GOT3 (cell line): ENCODE results near the gene ABHD5.
"Not testable (repeated sequence)": the region's sequence is repeated elsewhere in the genome, so short reads cannot be mapped to it uniquely, and the experiment has no call there.

Experiments
- DNase-seq: peaks from one replicate; lab custom pipeline; 2025; ENCODE audit warnings: mixed read lengths; lab: John Stamatoyannopoulos, UW

Gene ABHD5

GRCh38 chr3:43690400-43691119, at the start of gene ABHD5:
TSS of gene ABHD5 (plus strand) at chr3:43690938. CDS start at chr3:43690993, 55 bp downstream.
- peak; percentile 79 for DNase-seq

GRCh38 chr3:43641306-43642114, 49.2 kb upstream of the ABHD5 start:
- DNase-seq, result no peak

- DNase-seq, result no peak
Observed at GRCh38 chr3:43644443-43644842, 46.3 kb upstream of the ABHD5 start.

GRCh38 chr3:43647331-43648166, 43.2 kb upstream of the ABHD5 start:
- DNase-seq, result no peak

- DNase-seq, result no peak
Observed at GRCh38 chr3:43648957-43649356, 41.8 kb upstream of the ABHD5 start.

GRCh38 chr3:43649365-43649968, 41.3 kb upstream of the ABHD5 start:
- DNase-seq, result no peak

- DNase-seq, result no peak
Observed at GRCh38 chr3:43650345-43650744, 40.4 kb upstream of the ABHD5 start.

DNA sequence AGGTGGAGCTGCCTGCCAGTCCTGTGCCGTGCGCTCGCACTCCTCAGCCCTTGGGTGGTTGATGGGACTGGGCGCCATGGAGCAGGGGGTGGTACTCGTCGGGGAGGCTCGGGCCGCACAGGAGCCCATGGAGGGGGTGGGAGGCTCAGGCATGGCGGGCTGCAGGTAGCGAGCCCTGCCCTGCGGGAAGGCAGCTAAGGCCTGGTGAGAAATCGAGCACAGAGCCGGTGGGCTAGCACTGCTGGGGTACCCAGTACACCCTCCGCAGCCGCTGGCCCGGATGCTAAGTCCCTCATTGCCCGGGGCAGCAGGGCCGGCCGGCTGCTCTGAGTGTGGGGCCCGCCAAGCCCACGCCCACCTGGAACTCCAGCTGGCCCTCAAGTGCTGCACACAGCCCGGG, 34.3 kb upstream of the ABHD5 start:
- not testable (repeated sequence) for DNase-seq

DNA sequence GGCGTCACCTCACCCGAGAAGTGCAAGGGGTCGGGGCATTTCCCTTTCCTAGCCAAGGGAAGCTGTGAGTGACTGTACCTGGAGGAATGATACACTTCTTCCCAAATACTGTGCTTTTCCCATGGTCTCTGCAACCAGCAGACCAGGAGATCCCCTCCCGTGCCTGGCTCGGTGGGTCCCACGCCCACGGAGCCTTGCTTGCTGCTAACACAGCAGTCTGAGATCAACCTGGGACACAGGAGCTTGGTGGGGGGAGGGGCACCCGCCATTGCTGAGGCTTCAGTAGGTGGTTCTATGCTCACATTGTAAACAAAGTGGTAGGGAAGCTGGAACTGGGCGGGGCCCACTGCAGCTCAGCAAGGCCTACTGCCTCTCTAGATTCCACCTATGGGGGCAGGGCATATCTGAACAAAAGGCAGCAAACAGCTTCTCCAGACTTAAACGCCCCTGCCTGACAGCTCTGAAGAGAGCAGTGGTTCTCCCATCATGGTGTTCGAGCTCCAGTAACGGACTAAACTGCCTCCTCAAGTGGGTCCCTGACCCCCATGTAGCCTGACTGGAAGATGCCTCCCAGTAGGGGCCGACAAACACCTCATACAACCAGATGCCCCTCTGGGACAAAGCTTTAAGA, 31.4 kb upstream of the ABHD5 start:
- DNase-seq, result no peak

DNA sequence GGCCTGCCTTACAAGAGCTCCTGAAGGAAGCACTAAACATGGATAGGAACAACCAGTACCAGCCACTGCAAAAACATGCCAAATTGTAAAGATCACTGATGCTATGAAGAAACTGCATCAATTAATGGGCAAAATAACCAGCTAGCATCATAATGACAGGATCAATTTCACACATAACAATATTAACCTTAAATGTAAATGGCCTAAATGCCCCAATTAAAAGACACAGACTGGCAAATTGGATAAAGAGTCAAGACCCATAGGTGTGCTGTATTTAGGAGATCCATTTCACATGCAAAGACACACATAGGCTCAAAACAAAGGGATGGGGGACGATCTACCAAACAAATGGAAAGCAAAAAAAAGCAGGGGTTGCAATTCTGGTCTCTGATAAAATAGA, 29.4 kb upstream of the ABHD5 start:
- DNase-seq, result not testable (repeated sequence)

DNA sequence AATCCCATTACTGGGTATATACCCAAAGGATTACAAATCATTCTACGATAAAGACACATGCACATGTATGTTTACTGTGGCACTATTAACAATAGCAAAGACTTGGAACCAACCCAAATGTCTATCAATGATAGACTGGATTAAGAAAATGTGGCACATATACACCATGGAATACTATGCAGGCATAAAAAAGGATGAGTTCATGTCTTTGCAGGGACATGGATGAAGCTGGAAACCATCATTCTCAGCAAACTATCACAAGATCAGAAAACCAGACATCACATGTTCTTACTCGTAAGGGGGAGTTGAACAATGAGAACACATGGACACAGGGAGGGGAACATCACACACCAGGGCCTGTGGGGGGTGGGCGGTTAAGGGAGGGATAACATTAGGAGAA, 25.7 kb upstream of the ABHD5 start:
- not testable (repeated sequence) for DNase-seq

- no peak for DNase-seq
Observed at GRCh38 chr3:43670635-43671522, 19.9 kb upstream of the ABHD5 start.

DNA sequence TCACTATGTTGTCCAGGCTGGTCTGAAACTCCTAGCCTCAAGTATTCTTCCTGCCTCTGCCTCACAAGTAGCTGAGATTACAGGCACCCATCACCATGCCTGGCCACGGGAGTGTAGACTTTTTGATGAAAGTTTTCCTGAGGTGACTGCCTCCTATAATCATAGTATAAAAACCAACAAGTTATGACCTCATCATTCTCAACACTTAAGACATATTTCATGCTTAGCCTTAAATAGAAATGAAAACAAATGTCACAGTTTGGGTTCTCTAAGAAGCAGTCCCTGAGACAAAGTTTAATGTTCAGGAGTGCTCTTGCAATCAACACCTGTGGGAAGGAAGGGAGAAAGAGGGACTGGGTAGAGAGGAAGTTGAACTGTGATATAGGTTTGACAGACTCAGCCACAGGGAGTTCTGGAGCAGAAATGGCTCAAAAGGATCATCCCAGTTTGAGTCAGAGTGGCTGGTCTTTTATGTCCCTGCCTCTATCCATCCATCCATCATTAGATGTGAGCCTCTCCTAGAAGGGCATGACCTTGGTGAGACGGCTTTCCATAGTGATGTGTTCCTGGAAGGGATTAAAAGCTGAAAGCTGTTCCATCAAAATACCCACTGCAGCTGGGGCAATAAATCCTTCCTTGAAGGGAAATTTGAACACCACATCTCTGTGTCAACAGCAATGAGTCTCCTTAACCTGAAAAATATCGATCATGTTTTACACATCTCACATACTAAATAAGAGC, 16.2 kb upstream of the ABHD5 start:
- DNase-seq, result no peak

DNA sequence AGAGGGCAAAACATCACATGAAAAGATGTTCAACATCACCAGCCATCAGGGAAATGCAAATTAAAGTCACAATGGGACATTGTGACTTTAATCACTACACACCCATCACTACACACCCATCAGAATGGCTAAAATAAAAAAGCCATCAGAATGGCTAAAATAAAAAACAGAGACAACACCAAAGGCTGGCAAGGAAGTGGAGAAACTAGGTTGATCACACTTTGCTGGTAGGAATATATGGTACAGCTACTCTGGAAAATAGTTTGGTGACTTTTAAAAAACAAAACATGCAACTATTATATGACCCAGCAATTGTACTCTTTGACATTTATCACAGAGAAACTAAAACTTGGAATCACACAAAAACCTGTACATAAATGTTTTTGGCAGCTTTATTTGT, 15.1 kb upstream of the ABHD5 start:
- no peak for DNase-seq

GRCh38 chr3:43676441-43676840, 14.3 kb upstream of the ABHD5 start:
- DNase-seq, result no peak

- DNase-seq, result not testable (repeated sequence)
Observed at GRCh38 chr3:43678375-43678774, 12.4 kb upstream of the ABHD5 start.

GRCh38 chr3:43678887-43679449, 11.8 kb upstream of the ABHD5 start:
- not testable (repeated sequence) for DNase-seq

- not testable (repeated sequence) for DNase-seq
Observed at GRCh38 chr3:43680857-43681256, 9.9 kb upstream of the ABHD5 start.

- DNase-seq, result no peak
Observed at GRCh38 chr3:43684944-43685343, 5.8 kb upstream of the ABHD5 start.
